Measurements from ENCODE around the gene TSHZ1. TPM values are rescaled to one million over a fixed set of nuclear protein-coding genes. Genes with fewer than 3 reads are reported as not detected.

Gene TSHZ1
- total and polyA plus RNA-seq, 2 experiments from 2014 or later, result 0.23 to 0.38 TPM

DNA sequence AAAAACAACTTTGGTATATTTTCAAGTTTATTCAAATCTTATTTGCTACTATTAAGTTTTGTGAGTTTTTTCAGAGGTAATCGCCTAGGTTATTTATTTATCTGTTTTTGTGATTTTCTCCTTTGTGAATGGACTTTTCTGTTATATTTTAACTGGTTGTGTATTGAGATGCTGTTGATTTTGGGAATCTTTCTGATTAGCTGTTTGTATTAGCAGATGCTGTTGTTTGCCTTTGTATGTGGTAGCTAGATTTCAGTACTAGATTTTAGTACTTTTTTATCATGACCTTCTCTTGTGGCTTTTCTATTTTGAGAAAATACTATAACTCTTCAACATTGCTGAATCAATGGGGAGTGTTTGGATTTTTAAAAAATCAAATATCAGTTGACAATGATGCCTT, 42.4 kb downstream of the TSHZ1 start (continued):
- TF ChIP-seq, protein P1, sequence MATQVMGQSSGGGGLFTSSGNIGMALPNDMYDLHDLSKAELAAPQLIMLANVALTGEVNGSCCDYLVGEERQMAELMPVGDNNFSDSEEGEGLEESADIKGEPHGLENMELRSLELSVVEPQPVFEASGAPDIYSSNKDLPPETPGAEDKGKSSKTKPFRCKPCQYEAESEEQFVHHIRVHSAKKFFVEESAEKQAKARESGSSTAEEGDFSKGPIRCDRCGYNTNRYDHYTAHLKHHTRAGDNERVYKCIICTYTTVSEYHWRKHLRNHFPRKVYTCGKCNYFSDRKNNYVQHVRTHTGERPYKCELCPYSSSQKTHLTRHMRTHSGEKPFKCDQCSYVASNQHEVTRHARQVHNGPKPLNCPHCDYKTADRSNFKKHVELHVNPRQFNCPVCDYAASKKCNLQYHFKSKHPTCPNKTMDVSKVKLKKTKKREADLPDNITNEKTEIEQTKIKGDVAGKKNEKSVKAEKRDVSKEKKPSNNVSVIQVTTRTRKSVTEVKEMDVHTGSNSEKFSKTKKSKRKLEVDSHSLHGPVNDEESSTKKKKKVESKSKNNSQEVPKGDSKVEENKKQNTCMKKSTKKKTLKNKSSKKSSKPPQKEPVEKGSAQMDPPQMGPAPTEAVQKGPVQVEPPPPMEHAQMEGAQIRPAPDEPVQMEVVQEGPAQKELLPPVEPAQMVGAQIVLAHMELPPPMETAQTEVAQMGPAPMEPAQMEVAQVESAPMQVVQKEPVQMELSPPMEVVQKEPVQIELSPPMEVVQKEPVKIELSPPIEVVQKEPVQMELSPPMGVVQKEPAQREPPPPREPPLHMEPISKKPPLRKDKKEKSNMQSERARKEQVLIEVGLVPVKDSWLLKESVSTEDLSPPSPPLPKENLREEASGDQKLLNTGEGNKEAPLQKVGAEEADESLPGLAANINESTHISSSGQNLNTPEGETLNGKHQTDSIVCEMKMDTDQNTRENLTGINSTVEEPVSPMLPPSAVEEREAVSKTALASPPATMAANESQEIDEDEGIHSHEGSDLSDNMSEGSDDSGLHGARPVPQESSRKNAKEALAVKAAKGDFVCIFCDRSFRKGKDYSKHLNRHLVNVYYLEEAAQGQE (IDR thresholded peaks at IDR 0.05; ENCODE audit: unreplicated experiment), result no peak
- TF ChIP-seq ZNF331 (CRISPR knock-in tag; IDR thresholded peaks at IDR 0.05; ENCODE audit: low read depth), result no peak
- TF ChIP-seq STAT1 (IDR thresholded peaks at IDR 0.05; ENCODE audit: unreplicated experiment), result no peak
- TF ChIP-seq, protein P2, sequence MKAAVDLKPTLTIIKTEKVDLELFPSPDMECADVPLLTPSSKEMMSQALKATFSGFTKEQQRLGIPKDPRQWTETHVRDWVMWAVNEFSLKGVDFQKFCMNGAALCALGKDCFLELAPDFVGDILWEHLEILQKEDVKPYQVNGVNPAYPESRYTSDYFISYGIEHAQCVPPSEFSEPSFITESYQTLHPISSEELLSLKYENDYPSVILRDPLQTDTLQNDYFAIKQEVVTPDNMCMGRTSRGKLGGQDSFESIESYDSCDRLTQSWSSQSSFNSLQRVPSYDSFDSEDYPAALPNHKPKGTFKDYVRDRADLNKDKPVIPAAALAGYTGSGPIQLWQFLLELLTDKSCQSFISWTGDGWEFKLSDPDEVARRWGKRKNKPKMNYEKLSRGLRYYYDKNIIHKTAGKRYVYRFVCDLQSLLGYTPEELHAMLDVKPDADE (IDR thresholded peaks at IDR 0.05), result no peak
- TF ChIP-seq NANOG (IDR thresholded peaks at IDR 0.05; ENCODE audit: borderline replicate concordance), result no peak
- TF ChIP-seq ZNF114 (CRISPR knock-in tag; IDR thresholded peaks at IDR 0.05), result no peak

DNA sequence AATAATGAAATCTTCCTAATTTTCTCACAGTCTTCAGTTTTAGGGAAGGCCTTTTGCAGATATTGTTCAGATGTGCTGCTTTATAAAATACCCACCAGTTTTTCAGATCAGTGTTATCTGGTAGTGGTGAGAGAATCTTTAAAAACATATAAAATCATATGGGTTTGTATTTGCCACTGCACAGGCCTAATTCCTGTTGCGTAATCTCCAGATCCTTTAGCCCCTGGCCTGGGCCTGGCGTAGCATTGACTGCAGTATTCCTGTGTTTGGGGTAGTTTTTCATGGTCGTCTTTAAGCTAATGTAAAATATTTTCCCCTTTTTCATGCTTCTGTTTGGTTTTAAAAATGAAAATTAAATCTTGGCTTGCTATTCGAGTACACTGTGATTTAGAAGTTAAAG, 43.2 kb downstream of the TSHZ1 start:
- H3K79me2 ChIP-seq (replicated peaks; ENCODE audit: insufficient read depth), result no peaks in the 10 kb centered on the region
- Mint-ChIP-seq H3K27me3 (ENCODE audit: insufficient read depth, low read depth, poor library complexity) (no peaks in the 10 kb centered on the region), H3K4me3 (no peak overlapping the region), H3K9me3 (no peaks in the 10 kb centered on the region), H3K27ac (no peak overlapping the region), H3K36me3 (ENCODE audit: low read depth) (no peaks in the 10 kb centered on the region), H3K4me1 (no peaks in the 10 kb centered on the region; the same call in 2 of the 3 replicates)
- H3F3A ChIP-seq (replicated peaks; ENCODE audit: low read depth), result no peaks in the 10 kb centered on the region
- H3K27ac ChIP-seq (ENCODE audit: low read depth), result no peak overlapping the region
- no peaks in the 10 kb centered on the region for H3K4me1 ChIP-seq (ENCODE audit: insufficient read depth)
- no peaks in the 10 kb centered on the region for H3K36me3 ChIP-seq (ENCODE audit: insufficient read depth)
- H3K9me2 ChIP-seq (ENCODE audit: insufficient read depth), result no peaks in the 10 kb centered on the region
- no peaks in the 10 kb centered on the region for H4K20me1 ChIP-seq (replicated peaks; ENCODE audit: insufficient read depth)
- H3K27me3 ChIP-seq (ENCODE audit: insufficient read depth), result no peaks in the 10 kb centered on the region
- no peak overlapping the region for H2AFZ ChIP-seq
- H3K4me2 ChIP-seq, result no peak overlapping the region
- DNase-seq (ENCODE audit: low spot score), result no peak
- no peak for ATAC-seq
- H3K4me3 ChIP-seq, result no peak overlapping the region
- TF ChIP-seq, protein P3, sequence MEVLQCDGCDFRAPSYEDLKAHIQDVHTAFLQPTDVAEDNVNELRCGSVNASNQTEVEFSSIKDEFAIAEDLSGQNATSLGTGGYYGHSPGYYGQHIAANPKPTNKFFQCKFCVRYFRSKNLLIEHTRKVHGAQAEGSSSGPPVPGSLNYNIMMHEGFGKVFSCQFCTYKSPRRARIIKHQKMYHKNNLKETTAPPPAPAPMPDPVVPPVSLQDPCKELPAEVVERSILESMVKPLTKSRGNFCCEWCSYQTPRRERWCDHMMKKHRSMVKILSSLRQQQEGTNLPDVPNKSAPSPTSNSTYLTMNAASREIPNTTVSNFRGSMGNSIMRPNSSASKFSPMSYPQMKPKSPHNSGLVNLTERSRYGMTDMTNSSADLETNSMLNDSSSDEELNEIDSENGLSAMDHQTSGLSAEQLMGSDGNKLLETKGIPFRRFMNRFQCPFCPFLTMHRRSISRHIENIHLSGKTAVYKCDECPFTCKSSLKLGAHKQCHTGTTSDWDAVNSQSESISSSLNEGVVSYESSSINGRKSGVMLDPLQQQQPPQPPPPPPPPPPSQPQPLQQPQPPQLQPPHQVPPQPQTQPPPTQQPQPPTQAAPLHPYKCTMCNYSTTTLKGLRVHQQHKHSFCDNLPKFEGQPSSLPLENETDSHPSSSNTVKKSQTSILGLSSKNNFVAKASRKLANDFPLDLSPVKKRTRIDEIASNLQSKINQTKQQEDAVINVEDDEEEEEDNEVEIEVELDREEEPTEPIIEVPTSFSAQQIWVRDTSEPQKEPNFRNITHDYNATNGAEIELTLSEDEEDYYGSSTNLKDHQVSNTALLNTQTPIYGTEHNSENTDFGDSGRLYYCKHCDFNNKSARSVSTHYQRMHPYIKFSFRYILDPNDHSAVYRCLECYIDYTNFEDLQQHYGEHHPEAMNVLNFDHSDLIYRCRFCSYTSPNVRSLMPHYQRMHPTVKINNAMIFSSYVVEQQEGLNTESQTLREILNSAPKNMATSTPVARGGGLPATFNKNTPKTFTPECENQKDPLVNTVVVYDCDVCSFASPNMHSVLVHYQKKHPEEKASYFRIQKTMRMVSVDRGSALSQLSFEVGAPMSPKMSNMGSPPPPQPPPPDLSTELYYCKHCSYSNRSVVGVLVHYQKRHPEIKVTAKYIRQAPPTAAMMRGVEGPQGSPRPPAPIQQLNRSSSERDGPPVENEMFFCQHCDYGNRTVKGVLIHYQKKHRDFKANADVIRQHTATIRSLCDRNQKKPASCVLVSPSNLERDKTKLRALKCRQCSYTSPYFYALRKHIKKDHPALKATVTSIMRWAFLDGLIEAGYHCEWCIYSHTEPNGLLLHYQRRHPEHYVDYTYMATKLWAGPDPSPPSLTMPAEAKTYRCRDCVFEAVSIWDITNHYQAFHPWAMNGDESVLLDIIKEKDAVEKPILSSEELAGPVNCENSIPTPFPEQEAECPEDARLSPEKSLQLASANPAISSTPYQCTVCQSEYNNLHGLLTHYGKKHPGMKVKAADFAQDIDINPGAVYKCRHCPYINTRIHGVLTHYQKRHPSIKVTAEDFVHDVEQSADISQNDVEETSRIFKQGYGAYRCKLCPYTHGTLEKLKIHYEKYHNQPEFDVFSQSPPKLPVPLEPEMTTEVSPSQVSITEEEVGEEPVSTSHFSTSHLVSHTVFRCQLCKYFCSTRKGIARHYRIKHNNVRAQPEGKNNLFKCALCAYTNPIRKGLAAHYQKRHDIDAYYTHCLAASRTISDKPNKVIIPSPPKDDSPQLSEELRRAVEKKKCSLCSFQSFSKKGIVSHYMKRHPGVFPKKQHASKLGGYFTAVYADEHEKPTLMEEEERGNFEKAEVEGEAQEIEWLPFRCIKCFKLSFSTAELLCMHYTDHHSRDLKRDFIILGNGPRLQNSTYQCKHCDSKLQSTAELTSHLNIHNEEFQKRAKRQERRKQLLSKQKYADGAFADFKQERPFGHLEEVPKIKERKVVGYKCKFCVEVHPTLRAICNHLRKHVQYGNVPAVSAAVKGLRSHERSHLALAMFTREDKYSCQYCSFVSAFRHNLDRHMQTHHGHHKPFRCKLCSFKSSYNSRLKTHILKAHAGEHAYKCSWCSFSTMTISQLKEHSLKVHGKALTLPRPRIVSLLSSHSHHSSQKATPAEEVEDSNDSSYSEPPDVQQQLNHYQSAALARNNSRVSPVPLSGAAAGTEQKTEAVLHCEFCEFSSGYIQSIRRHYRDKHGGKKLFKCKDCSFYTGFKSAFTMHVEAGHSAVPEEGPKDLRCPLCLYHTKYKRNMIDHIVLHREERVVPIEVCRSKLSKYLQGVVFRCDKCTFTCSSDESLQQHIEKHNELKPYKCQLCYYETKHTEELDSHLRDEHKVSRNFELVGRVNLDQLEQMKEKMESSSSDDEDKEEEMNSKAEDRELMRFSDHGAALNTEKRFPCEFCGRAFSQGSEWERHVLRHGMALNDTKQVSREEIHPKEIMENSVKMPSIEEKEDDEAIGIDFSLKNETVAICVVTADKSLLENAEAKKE (CRISPR knock-in tag; IDR thresholded peaks at IDR 0.05), result no peak
- TF ChIP-seq, protein P2 (IDR thresholded peaks at IDR 0.05), result no peak
- TF ChIP-seq EZH2phosphoT487 (IDR thresholded peaks at IDR 0.05; ENCODE audit: unreplicated experiment) (no peak), JUNB (IDR thresholded peaks at IDR 0.05; ENCODE audit: unreplicated experiment) (no peak), CREB1 (CRISPR knock-in tag; IDR thresholded peaks at IDR 0.05; ENCODE audit: low read depth) (no peak), EZH2 (IDR thresholded peaks at IDR 0.05; ENCODE audit: low read depth, unreplicated experiment) (no peak)
- TF ChIP-seq, protein P4, sequence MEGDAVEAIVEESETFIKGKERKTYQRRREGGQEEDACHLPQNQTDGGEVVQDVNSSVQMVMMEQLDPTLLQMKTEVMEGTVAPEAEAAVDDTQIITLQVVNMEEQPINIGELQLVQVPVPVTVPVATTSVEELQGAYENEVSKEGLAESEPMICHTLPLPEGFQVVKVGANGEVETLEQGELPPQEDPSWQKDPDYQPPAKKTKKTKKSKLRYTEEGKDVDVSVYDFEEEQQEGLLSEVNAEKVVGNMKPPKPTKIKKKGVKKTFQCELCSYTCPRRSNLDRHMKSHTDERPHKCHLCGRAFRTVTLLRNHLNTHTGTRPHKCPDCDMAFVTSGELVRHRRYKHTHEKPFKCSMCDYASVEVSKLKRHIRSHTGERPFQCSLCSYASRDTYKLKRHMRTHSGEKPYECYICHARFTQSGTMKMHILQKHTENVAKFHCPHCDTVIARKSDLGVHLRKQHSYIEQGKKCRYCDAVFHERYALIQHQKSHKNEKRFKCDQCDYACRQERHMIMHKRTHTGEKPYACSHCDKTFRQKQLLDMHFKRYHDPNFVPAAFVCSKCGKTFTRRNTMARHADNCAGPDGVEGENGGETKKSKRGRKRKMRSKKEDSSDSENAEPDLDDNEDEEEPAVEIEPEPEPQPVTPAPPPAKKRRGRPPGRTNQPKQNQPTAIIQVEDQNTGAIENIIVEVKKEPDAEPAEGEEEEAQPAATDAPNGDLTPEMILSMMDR (conservative IDR thresholded peaks at IDR 0.05; ENCODE audit: low read depth in 2 of 2), result no peak

Measured in GM23338 (cell line).